Stimulated activated CD4-positive, alpha-beta T cell treated with anti-CD3 and anti-CD28 coated beads, Interleukin-4, amount 100 ng/mL, for 24 hours (primary cell): Measurements from ENCODE around the gene SNRNP27.
"Not testable (repeated sequence)": the region's sequence is repeated elsewhere in the genome, so short reads cannot be mapped to it uniquely, and the experiment has no call there.

Source experiments
- DNase-seq: peaks from one replicate; pipeline ENCODE4 v3.0.0-alpha.2; 2020

The SNRNP27 gene

GRCh38 chr2:69947325-69947931 lies 53.7 kb downstream of the SNRNP27 start:
- no peak for DNase-seq

DNA sequence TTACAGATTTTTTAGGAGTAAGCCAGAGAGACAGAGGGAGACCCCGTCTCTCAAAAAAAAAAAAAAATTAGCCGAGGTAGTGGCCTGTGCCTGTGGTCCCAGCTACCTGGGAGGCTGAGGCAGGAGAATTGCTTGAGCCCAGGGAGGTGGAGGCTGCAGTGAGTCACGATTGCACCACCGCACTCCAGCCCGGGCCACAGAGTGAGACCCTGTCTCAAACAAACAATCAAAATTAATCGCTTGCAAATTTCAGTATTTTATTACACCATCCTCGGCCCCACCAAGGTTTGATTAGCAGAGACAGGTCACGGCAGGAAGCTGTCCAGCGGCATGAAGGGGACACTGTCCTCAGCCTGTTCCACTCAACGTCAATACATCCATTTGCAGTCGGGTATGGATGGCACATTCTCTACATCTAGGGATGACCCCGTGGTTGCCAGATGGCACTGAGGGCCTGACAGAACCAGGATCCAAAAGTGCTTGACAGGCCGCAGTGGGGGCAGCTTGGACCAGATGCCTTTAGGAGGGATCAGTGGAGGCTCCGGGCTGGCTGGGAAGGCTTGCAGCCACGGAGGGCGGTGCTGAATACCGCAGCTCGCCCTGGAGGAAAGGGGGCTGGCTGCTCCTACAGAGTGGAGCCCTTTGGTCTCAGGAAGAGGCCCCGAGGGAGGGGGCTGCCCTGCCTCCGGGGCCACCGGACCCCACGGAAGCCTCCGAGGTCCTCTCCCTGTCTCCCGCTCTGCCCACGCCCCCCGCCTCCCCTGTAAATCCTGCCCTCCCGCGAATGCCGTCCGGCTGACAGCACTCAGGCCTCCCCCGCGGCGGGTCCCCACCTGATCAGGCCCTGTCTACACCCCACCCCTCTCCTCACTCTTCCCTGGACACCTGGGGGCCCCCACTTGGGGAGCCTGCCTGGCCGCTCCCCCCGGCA lies 54.5 kb downstream of the SNRNP27 start:
- DNase-seq: no peak

GRCh38 chr2:69948963-69949645 lies 55.3 kb downstream of the SNRNP27 start:
- no peak for DNase-seq

GRCh38 chr2:69950241-69950640 lies 56.5 kb downstream of the SNRNP27 start:
- DNase-seq: no peak

DNA sequence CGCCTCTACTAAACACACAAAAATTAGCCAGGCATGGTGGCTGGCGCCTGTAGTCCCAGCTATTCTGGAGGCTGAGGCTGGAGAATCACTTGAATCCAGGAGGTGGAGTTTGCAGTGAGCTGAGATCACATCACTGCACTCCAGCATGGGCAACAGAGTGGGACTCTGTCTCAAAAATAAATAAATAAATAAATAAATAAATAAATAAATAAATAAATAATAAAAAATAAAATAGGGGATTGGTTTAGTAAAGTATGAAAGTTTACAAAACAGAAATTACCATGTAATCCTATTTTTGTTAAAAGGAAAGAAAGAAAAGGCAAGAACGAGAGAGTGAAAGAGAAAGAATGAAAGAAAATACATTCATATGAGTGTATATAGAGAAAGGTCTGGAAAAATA lies 56.9 kb downstream of the SNRNP27 start:
- DNase-seq: not testable (repeated sequence)

DNA sequence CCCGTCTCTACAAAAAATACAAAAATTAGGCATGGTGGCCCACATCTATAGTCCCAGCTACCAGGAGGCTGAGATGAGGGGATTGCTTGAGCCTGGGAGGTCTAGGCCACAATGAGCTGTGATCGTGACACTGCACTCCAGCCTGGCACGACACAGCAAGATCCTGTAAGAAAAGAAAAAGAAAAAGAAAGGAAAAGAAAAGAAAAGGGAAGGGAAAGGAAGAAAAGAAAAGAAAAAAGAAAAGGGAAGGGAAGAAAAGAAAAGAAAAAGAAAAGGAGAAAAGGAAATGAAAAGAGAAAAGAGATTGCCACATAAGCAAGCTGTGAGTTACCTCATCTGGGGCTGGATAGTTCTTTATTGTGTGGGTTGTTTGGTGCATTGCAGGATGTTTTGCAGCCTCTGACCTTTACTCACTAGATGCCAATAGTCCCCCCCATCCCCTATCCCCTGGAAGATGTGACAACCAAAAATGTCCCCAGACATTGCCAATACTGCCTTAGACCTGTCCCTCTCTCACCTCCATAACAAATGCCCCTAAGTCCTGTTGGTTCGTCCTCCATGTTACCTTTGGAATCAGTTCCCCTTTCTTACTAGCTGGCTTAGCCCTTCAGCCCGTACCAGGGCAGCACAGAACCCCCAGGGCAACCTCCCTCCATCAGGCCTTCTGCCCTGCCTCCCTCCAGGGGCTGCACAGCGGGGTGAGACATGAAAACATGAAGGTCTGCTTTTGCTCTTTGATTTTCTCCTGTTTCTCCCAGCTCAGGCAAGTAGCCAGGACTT lies 58.8 kb downstream of the SNRNP27 start:
- DNase-seq: no peak

DNA sequence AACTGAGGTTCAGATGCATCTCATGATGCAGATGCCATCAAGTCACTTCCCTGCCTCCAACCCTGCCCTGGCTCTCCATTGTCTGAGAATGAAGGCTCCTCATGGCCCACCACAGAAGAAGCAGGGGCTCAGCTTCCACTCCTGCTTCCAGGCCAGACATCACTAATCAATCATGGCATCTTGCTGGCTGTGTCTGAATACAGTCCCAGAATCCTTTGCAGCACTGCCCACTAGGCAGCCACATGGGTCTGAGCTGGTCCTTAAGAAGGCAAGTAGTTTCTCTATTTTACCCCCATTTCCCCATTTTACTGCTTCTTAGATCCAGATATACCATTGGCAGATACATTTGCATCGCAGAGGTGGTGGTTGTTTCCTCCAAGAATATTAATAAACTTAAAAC lies 60.3 kb downstream of the SNRNP27 start:
- DNase-seq: no peak
